RWPE2 (cell line): ENCODE results near the gene NLN.
"Not testable (repeated sequence)": the region's sequence is repeated elsewhere in the genome, so short reads cannot be mapped to it uniquely, and the experiment has no call there.

Source experiments
- ATAC-seq: fragments of 200-7000 bp; cut with Tn5 transposase; 3 replicates; pipeline ENCODE4 v1.9.1; 2021; ENCODE audit warnings: low read depth
- DNase-seq: peaks from one replicate; pipeline ENCODE4 v3.0.0-alpha.2; 2020; ENCODE audit warnings: low spot score
- H3K27ac ChIP-seq: fragments of 450-650 bp; 2 replicates; pipeline ENCODE4 v1.5.1; 2017; ENCODE audit warnings: mild to moderate bottlenecking; ENCODE audit not compliant: poor library complexity, severe bottlenecking
- H3K27me3 ChIP-seq: fragments of 250-450 bp; sonication (Bioruptor Pico); 2 replicates; pipeline ENCODE4 v1.5.1; 2021; ENCODE audit warnings: mild to moderate bottlenecking, moderate library complexity; ENCODE audit not compliant: insufficient read depth, poor library complexity, severe bottlenecking
- H3K36me3 ChIP-seq: fragments of 250-450 bp; sonication (Bioruptor Pico); 2 replicates; pipeline ENCODE4 v1.5.1; 2020; ENCODE audit warnings: low read depth, mild to moderate bottlenecking, moderate library complexity
- H3K4me1 ChIP-seq: fragments of 250-450 bp; sonication (Bioruptor Pico); 2 replicates; pipeline ENCODE4 v1.5.1; 2021; ENCODE audit warnings: mild to moderate bottlenecking, moderate library complexity; ENCODE audit not compliant: insufficient read depth, poor library complexity, severe bottlenecking
- H3K4me3 ChIP-seq: fragments of 250-450 bp; sonication (Bioruptor Pico); 2 replicates; pipeline ENCODE4 v1.5.1; 2021; ENCODE audit warnings: mild to moderate bottlenecking, moderate library complexity; ENCODE audit not compliant: severe bottlenecking
- H3K9me3 ChIP-seq: fragments of 250-450 bp; sonication (Bioruptor Pico); 2 replicates; pipeline ENCODE4 v1.5.1; 2021; ENCODE audit warnings: mild to moderate bottlenecking, moderate library complexity; ENCODE audit not compliant: severe bottlenecking
- TF ChIP-seq, protein P1 (sequence below): fragments of 450-650 bp; IDR thresholded peaks from one replicate; pipeline ENCODE4 v1.5.1; 2017; ENCODE audit warnings: mild to moderate bottlenecking, moderate library complexity; ENCODE audit not compliant: poor library complexity, severe bottlenecking

NLN gene

DNA sequence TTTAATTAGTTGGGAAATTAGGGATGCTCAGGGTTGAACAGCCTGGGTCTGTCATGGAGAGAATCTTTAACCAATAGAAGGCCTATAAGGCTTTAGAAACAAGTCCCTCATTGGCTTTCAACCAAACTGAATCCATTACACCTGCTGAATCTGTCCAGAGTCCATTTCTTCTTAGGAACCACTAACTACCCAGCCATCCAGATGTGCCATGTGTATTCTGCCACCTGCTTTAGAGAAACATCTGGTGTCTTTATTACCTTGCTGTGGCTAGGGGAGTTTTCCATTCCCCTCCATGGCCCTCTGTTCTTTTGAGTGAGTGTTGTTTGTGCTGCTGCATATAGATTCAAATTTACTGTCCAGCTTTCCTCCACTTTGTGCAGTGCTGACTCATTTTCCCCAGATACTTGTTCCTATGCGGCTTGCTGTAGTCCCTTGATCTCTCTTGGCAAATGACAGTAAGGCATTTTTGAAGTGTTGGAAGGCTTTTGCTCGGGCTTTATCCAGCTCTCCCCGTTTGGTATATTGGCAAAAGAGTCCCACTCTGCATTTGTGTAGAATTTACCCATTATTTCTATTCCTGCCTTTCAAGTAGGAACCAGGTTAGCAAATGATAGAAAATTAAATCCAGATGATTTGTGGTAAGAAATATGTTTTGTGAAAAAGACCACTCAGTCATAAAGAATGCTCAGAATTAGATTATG lies 54.6 kb downstream of the NLN start:
- Histone ChIP-seq H3K4me3 (no peak overlapping the region), H3K9me3 (no peaks in the 10 kb centered on the region), H3K4me1 (peaks cover 3% of the 10 kb centered on the region), H3K27me3 (no peaks in the 10 kb centered on the region), H3K36me3 (peaks cover 24% of the 10 kb centered on the region), H3K27ac (no peak overlapping the region)
- TF ChIP-seq, protein P1, sequence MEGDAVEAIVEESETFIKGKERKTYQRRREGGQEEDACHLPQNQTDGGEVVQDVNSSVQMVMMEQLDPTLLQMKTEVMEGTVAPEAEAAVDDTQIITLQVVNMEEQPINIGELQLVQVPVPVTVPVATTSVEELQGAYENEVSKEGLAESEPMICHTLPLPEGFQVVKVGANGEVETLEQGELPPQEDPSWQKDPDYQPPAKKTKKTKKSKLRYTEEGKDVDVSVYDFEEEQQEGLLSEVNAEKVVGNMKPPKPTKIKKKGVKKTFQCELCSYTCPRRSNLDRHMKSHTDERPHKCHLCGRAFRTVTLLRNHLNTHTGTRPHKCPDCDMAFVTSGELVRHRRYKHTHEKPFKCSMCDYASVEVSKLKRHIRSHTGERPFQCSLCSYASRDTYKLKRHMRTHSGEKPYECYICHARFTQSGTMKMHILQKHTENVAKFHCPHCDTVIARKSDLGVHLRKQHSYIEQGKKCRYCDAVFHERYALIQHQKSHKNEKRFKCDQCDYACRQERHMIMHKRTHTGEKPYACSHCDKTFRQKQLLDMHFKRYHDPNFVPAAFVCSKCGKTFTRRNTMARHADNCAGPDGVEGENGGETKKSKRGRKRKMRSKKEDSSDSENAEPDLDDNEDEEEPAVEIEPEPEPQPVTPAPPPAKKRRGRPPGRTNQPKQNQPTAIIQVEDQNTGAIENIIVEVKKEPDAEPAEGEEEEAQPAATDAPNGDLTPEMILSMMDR: no peak
- DNase-seq (no peak), ATAC-seq (no peak)

DNA sequence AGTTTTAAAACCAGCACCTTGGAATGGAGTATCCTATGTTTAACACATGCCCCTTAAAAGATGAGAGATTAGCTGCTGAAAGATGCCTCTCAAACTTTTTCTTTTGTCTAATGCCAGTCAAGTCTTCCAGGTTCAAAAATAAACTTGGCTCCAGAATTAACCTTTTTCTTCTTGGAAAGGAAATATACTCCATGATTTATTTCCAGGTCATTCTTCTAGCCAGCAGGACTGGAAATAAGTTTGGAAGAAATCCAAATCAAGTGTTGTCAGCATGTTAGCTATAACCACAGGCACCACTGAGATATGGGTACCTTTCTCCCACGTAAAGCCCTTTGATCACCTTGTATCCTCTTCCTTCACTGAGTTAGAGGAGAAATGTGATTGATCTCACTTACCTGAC lies 56.1 kb downstream of the NLN start:
- no peak overlapping the region for H3K27ac ChIP-seq
- H3K4me1 ChIP-seq: peaks cover 3% of the 10 kb centered on the region
- ATAC-seq (no peak), DNase-seq (no peak)
- no peaks in the 10 kb centered on the region for H3K27me3 ChIP-seq
- peaks cover 33% of the 10 kb centered on the region for H3K36me3 ChIP-seq
- TF ChIP-seq, protein P1: no peak
- no peaks in the 10 kb centered on the region for H3K9me3 ChIP-seq
- H3K4me3 ChIP-seq: no peak overlapping the region

DNA sequence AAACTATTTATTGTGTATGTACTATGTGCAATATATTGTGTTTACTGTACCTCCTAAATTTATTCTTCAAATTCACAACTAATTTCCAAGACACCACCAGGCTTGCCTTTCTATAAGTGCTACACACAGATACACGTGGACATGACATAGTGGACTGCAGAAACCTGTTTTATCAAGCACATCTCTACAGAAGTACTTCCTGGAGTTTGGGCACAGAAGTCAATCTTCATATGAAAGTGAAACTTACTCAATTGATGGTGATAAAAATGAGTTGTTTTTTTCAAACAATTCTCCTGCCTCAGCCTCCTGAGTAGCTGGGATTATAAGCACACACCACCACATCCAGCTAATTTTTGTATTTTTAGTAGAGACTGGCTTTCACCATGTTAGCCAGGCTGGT lies 57.6 kb downstream of the NLN start:
- no peak for DNase-seq
- peaks cover 33% of the 10 kb centered on the region for H3K36me3 ChIP-seq
- ATAC-seq: no peak

DNA sequence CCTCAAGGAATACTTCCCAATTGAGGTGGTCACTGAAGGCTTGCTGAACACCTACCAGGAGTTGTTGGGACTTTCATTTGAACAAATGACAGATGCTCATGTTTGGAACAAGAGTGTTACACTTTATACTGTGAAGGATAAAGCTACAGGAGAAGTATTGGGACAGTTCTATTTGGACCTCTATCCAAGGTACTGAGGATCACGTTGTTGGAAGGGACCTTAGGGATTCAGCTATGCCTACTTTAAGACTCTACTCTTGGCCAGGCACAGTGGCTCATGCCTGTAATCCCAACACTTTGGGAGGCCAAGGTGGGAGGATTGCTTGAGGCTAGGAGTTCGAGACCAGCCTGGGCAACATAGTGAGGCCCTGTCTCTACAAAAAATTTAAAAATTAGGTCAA lies 66.3 kb downstream of the NLN start:
- not testable (repeated sequence) for H3K27me3 ChIP-seq, H3K4me1 ChIP-seq, H3K9me3 ChIP-seq, H3K4me3 ChIP-seq, H3K27ac ChIP-seq, DNase-seq, ATAC-seq
- peaks cover 53% of the 10 kb centered on the region for H3K36me3 ChIP-seq

More for the DNA sequence above, 57.6 kb downstream of the NLN start:
- Histone ChIP-seq H3K27me3 (no peaks in the 10 kb centered on the region), H3K4me3 (no peak overlapping the region), H3K9me3 (no peaks in the 10 kb centered on the region), H3K4me1 (no peaks in the 10 kb centered on the region), H3K27ac (no peak overlapping the region)
- TF ChIP-seq, protein P1: no peak

DNA sequence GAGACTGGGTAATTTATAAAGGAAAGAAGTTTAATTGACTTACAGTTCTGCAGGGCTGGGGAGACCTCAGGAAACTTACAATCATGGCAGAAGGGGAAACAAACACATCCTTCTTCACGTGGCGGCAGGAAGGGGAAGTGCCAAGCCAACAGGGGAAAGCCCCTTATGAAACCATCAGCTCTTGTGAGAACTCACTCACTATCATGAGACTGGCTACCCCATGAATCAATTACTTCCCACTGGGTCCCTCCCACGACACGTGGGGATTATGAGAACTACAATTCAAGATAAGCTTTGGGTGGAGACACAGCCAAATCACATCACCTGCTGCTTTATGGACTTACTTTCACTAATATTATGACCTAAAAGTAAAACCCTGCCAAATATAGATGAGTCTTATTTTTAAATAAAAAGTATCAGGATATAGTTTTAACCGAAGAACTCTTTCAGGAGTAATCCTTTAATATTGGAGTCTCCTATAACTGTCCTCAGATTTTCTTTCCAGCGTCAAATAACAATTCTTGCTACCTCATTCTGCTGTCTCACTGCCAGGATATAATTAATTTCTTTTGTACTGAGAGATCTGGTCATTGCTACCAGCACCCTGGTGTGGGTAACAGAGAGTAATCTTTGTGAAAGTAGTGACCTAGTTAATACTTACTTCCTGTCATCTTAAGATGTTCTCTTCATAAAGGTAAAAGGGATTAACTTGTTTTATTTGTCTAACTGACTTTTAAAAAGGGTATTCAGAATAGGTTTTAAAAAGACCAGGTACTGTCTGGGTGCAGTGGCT lies 68.6 kb downstream of the NLN start:
- no peak for ATAC-seq

More for the DNA sequence above, 68.6 kb downstream of the NLN start:
- Histone ChIP-seq H3K9me3 (no peaks in the 10 kb centered on the region), H3K27me3 (no peaks in the 10 kb centered on the region), H3K27ac (no peak overlapping the region), H3K4me1 (no peaks in the 10 kb centered on the region), H3K4me3 (no peak overlapping the region), H3K36me3 (peaks cover 54% of the 10 kb centered on the region)
- no peak for DNase-seq
- TF ChIP-seq, protein P1: no peak
